Diencephalon (tissue), 1 donor: Measurements from ENCODE around the gene IPO13. TPM values are rescaled to one million over a fixed set of nuclear protein-coding genes. Genes with fewer than 3 reads are reported as not detected.

Experiments used
- total RNA-seq: library from RNA; depleted of rRNA; stranded (reverse); fragments of >200 nt; gene quantifications from one replicate; pipeline ENCODE4 v1.2.3, GENCODE V29; 2014

The IPO13 gene, protein sequence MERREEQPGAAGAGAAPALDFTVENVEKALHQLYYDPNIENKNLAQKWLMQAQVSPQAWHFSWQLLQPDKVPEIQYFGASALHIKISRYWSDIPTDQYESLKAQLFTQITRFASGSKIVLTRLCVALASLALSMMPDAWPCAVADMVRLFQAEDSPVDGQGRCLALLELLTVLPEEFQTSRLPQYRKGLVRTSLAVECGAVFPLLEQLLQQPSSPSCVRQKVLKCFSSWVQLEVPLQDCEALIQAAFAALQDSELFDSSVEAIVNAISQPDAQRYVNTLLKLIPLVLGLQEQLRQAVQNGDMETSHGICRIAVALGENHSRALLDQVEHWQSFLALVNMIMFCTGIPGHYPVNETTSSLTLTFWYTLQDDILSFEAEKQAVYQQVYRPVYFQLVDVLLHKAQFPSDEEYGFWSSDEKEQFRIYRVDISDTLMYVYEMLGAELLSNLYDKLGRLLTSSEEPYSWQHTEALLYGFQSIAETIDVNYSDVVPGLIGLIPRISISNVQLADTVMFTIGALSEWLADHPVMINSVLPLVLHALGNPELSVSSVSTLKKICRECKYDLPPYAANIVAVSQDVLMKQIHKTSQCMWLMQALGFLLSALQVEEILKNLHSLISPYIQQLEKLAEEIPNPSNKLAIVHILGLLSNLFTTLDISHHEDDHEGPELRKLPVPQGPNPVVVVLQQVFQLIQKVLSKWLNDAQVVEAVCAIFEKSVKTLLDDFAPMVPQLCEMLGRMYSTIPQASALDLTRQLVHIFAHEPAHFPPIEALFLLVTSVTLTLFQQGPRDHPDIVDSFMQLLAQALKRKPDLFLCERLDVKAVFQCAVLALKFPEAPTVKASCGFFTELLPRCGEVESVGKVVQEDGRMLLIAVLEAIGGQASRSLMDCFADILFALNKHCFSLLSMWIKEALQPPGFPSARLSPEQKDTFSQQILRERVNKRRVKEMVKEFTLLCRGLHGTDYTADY
- 19.1 TPM for total RNA-seq

DNA sequence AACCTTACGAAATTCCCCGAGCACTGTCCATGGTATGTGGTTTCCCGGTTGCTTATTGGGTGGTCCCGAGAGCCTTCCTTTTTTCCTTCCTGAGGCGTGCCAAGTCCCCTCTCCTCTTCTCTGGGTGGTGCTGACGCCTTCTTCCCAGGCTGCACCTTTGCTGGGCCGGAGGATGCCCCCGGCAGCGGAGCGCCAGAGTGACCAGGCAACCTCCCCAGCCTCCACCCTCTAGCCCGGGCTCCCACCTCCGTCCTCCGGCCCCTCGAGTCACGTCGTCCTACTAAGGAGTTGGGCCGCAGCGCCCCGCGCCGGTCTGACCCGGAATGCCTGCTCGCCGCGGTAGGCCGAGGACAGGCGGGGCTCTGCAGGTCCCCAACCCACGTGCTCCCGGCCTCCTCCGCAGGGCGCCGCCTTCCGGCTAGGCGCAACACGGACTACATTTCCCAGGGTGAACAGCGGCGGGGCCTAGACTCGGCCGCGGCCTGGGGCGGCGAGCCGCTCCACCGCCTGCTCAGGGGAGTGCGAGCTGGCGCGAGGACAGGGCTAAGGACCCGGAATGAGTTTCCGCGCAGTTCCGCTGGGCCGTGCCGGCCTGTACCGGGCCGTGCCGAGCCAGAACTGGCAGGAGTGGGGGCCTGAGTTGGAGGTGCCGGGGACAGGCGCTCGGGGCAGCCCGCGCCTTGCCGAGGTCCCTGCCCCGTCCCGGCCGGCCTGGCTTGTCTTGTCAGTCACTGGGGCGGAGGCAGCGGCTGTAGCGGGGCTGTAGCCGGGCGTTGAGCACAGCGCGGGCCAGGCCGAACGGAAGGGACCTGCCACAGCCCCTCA is at the start of gene IPO13:
IPO13 (plus strand) TSS at position 715 of the 825 bp plus-strand sequence. CDS start 651 bp downstream, outside the sequence.

GRCh38 chr1:43933386-43934100 is 13.2 kb upstream of the IPO13 start, which contains the start of gene ARTN:
TSS of gene ARTN (plus strand) at chr1:43933801. CDS start at chr1:43935657, 1,856 bp downstream.

DNA sequence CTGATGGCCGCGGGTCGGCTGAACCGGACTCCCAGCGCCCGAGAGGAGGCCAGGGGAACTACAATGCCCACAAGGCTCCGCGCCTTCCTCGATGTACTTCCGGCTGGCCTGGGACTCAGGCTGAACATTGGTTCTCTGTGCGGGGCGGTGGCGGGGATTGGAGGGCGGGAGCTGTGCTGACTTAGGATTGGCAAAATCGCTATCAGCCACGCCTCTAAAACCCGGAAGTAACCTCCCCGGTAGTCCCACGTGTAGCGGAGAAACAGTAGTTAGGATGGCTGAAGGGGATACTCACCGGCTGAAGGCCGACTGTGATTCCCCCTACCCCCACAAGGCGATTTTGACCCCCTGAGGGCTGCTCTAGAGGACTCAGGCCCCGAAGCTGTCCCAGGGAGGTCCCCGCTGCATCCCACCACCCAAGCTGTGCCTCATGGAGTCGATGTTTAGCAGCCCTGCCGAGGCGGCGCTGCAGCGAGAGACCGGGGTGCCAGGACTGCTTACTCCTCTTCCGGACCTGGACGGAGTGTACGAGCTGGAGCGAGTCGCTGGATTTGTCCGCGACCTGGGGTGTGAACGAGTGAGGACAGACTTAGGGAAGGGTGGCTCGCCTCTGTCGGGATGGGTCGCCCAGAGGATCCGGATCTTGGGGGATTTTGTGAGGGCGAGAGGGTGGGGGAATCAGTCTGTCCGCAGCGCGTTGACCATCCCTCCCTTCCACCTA is 23.2 kb downstream of the IPO13 start, which contains the start of gene DPH2:
DPH2 (plus strand) TSS at position 265 of the 721 bp plus-strand sequence; CDS start at position 431, 166 bp downstream.

DNA sequence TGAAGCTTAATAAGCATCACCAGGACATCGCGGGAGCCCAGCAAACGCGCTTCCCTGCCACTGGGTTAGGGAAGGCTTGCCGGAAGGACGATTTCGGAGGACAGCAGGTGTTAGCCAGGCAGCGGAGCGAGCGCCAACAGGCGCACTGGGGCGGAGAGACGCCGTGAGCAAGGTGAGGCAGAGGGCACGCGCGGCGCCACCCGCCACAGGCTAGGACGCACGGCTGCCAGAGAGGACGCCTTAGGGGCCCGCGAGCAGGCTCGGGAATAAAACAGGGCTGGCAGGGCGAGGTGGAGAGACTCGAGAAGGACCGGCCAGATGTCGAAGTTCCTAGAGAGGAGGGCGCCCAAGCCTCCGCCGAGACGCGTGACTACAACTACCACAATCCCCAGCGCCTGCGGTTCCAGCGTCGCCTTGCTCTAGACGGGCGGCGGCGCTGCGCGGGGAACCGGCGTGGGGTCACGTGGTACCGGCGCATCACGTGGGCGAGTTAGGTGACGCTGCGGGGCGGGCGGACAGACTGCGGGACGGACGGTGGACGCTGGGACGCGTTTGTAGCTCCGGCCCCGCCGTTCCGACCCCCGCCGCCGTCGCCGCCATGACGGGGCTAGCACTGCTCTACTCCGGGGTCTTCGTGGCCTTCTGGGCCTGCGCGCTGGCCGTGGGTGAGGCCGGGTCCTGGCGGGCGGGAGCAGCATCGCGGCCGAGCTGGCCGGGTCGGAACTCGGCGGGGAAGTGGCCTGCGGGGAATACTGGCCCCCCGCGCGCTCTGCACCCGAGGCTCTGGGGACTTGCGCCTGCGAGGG is 27.9 kb downstream of the IPO13 start, which contains the start of gene ATP6V0B:
ATP6V0B (plus strand) TSS at position 518 of the 806 bp plus-strand sequence; CDS start at position 599, 81 bp downstream.

DNA sequence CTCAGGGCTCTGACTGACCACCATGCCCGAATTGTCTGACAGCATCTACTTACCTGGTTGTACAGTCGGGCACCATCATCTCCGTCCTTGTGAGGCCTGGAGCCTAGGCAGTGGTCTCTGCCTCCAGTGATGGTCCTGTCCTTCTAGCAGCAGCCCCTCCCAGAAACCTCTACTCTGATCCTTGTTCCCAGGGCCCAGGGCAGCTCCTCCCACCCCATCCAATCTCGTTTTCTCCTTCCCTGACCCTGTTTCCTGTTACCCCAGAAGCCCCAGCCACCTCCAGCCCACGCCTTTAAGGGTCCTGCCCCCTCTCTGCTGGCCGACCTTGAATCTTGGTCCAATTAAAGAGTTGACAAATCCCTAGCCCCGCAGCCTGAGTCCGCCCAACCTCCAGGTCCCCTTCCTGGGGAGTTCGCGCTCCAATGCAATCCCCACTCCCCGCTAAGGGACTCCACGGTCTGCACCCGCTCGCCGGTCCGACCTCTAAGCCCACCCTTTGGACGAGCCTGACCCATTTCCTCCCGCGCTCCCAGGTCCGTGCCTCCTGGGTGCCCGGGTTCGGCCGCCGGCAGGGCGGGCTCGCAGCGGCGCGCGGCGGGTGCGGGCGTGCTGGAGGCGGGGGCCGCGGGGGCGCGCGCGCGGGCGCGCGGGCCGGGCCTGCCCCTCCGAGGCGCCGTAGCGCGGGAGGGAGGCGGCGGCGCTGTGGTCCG is 32.0 kb downstream of the IPO13 start, which contains the start of gene B4GALT2:
B4GALT2 (plus strand) TSS at position 660 of the 710 bp plus-strand sequence. CDS start 1,951 bp downstream, outside the sequence.

DNA sequence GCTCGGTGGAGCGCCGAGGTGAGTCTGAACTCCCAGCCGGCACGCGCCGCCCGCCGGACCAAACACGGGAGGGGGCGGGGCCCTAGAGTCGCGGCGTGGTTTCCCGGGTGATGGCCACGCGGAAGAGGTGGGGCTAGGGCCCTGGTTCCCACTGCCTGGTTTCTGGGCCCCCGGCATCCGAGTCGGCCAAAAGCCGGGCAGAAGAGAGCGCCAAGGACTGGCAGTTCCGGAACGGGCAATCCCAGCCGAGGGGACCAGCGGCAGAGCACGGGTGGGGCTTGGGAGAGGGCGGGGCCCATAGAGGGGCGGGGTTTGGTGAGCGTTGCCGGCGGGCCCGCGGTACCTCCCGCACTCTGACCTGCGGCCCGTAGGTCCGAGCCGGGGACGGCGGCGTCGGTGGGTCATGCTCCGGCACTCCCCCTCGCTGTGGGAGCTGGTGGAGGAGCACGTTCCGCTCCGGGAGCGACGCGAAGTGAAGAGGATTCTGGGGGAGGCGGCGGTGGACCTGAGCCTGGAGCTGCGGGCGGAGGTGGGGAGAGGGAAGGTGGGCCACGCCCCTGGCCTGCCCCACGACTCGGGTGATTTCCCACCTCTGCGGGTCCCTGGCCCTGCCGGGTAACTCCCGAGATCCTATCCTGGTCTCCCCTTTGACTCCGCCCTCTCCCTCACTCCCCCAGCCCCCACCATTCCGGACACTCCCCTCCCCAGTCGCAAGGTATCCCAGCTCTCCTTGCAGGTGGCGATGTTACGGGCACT is 44.9 kb downstream of the IPO13 start, which contains the start of gene CCDC24:
CCDC24 (plus strand) TSS at position 124 of the 756 bp plus-strand sequence; CDS start at position 404, 280 bp downstream.

Other genes with a start within 250 kb of the IPO13 start
- 53.1 TPM for gene ST3GAL3, start 239.4 kb upstream of the IPO13 start, total RNA-seq
- 0.46 TPM for gene ARTN, start 13.1 kb upstream of the IPO13 start, total RNA-seq
- gene DPH2, start 23.1 kb downstream of the IPO13 start, total RNA-seq, result 14.3 TPM
- gene ATP6V0B, start 28.0 kb downstream of the IPO13 start, total RNA-seq, result 244 TPM
- gene B4GALT2, start 32.3 kb downstream of the IPO13 start, total RNA-seq, result 96.0 TPM
- gene CCDC24, start 44.6 kb downstream of the IPO13 start, total RNA-seq, result 6.2 TPM
- 18.0 TPM for gene SLC6A9, start 84.5 kb downstream of the IPO13 start, total RNA-seq
- 0.46 TPM for gene KLF17, start 171.9 kb downstream of the IPO13 start, total RNA-seq
- gene KLF18, start 194.7 kb downstream of the IPO13 start, total RNA-seq, result not detected